GM12878 (cell line): Measurements from ENCODE around the gene SPOP. TPM values are rescaled to one million over a fixed set of nuclear protein-coding genes. Genes with fewer than 3 reads are reported as not detected.

ENCODE experiments used
- ATAC-seq: fragments of 200-7000 bp; cut with Tn5 transposase; 3 replicates; pipeline ENCODE4 v1.9.1; 2020; ENCODE audit warnings: mild to moderate bottlenecking, moderate library complexity
- BruUV-seq: library from RNA; stranded (reverse); fragments of 400-500 nt; replicated peaks from 2 replicates; lab custom pipeline; 2021; lab: Mats Ljungman, UMichigan
- CTCF ChIA-PET: fragments of 300-600 bp; sonication (Branson Sonifier 250); formaldehyde crosslinking; extraction: SDS; loops from one replicate; lab custom pipeline; 2021; ENCODE audit warnings: inconsistent platforms; lab: Yijun Ruan, JAX
- POLR2A ChIA-PET: fragments of 350-600 bp; formaldehyde crosslinking; extraction: SDS; loops from one replicate; lab custom pipeline; 2021; ENCODE audit warnings: inconsistent platforms; lab: Charles Lee
- RAD21 ChIA-PET: fragments of 300-600 bp; sonication (Branson Sonifier 250); formaldehyde crosslinking; loops from one replicate; lab custom pipeline; 2023; ENCODE audit warnings: antibody characterized with exemption; ENCODE audit not compliant: unreplicated experiment; lab: Charles Lee
- SMC1A ChIA-PET: fragments of 300-600 bp; sonication (Branson Sonifier 250); formaldehyde crosslinking; loops from one replicate; lab custom pipeline; 2023; ENCODE audit not compliant: unreplicated experiment, uncharacterized antibody; lab: Charles Lee
- DNase-seq: peaks from one replicate; pipeline ENCODE4 v3.0.0-alpha.2; 2011; ENCODE audit warnings: low read depth, low spot score
- FAIRE-seq: peaks from 3 replicates; lab custom pipeline; 2011; peaks lifted over from hg19 to GRCh38; lab: Jason Lieb, UNC
- H2AFZ ChIP-seq: 2 replicates; pipeline ENCODE4 v1.6.0; 2011; ENCODE audit warnings: low read depth, low read length, control low read depth; ENCODE audit not compliant: control insufficient read depth
- H3K27ac ChIP-seq: 2 replicates; pipeline ENCODE4 v1.5.1; 2011; ENCODE audit warnings: control low read depth; ENCODE audit not compliant: control insufficient read depth, insufficient read depth
- H3K27me3 ChIP-seq, 2 experiments: replicated peaks in 1 of 2; 2 replicates each; pipeline versions ENCODE4 v1.6.0 to v1.6.1; 2011; ENCODE audit warnings: low read length in 1 of 2; ENCODE audit not compliant: control insufficient read depth in 2 of 2, insufficient read depth in 2 of 2
- H3K36me3 ChIP-seq, 2 experiments: 2 replicates each; pipeline ENCODE4 v1.5.1; 2011; ENCODE audit warnings: low read length in 1 of 2; ENCODE audit not compliant: control insufficient read depth in 2 of 2, insufficient read depth in 2 of 2
- H3K4me1 ChIP-seq: 2 replicates; pipeline ENCODE4 v1.6.1; 2011; ENCODE audit warnings: mild to moderate bottlenecking, low read length, moderate library complexity, mixed read lengths; ENCODE audit not compliant: control insufficient read depth, insufficient read depth
- H3K4me2 ChIP-seq: 2 replicates; pipeline ENCODE4 v1.6.0; 2011; ENCODE audit warnings: control low read depth; ENCODE audit not compliant: control insufficient read depth, insufficient read depth
- H3K4me3 ChIP-seq: fragments of 200-600 bp; sonication (generic); 2 replicates; pipeline ENCODE4 v1.5.1; 2016
- H3K79me2 ChIP-seq: 2 replicates; pipeline ENCODE4 v1.6.0; 2011; ENCODE audit warnings: low read length; ENCODE audit not compliant: control insufficient read depth, insufficient read depth
- H3K9ac ChIP-seq: 2 replicates; pipeline ENCODE4 v1.8.0; 2011; ENCODE audit warnings: low read length, control low read depth, mixed read lengths; ENCODE audit not compliant: control insufficient read depth, insufficient read depth
- H3K9me3 ChIP-seq: replicated peaks from 3 replicates; pipeline ENCODE4 v1.5.1; 2011; ENCODE audit warnings: mild to moderate bottlenecking, low read length; ENCODE audit not compliant: control insufficient read depth, insufficient read depth
- H4K20me1 ChIP-seq: 2 replicates; pipeline ENCODE4 v1.6.0; 2011; ENCODE audit not compliant: control insufficient read depth, insufficient read depth
- CHD4 ChIP-seq: fragments of 200-600 bp; sonication (generic); IDR thresholded peaks from 2 replicates; pipeline ENCODE4 v1.6.1; 2016; ENCODE audit warnings: mild to moderate bottlenecking
- GABPA ChIP-seq: IDR thresholded peaks from 2 replicates; pipeline ENCODE4 v1.6.1; 2014; ENCODE audit warnings: antibody characterized with exemption, low read depth, mild to moderate bottlenecking, inconsistent platforms
- IKZF1 ChIP-seq: fragments of 450-650 bp; conservative IDR thresholded peaks from 2 replicates; pipeline ENCODE4 v1.6.1; 2017; ENCODE audit warnings: antibody characterized with exemption, mild to moderate bottlenecking
- MEF2B ChIP-seq: fragments of 450-650 bp; IDR thresholded peaks from 2 replicates; pipeline ENCODE4 v1.6.1; 2018; ENCODE audit warnings: mild to moderate bottlenecking, moderate library complexity; ENCODE audit not compliant: partially characterized antibody, poor library complexity, severe bottlenecking
- MYB ChIP-seq: fragments of 150-350 bp; IDR thresholded peaks from 2 replicates; pipeline ENCODE4 v1.6.1; 2014; ENCODE audit warnings: mild to moderate bottlenecking, low read depth, low read length, borderline replicate concordance
- NFIC ChIP-seq: IDR thresholded peaks from 2 replicates; pipeline ENCODE4 v1.6.1; 2012; ENCODE audit warnings: low read depth, mild to moderate bottlenecking, inconsistent platforms, low read length, moderate library complexity
- PAX5 ChIP-seq: IDR thresholded peaks from 2 replicates; pipeline ENCODE4 v1.6.1; 2011; ENCODE audit warnings: low read depth, low read length, borderline replicate concordance
- RCOR1 ChIP-seq: conservative IDR thresholded peaks from 2 replicates; pipeline ENCODE4 v1.6.1; 2012; ENCODE audit warnings: low read depth, low read length, improper control_type of control experiment
- RUNX3 ChIP-seq: IDR thresholded peaks from 2 replicates; pipeline ENCODE4 v1.6.1; 2012; ENCODE audit warnings: low read length, inconsistent platforms
- SKIL ChIP-seq: fragments of 450-650 bp; IDR thresholded peaks from 2 replicates; pipeline ENCODE4 v1.6.1; 2017; ENCODE audit warnings: mild to moderate bottlenecking, low read depth, inconsistent platforms; ENCODE audit not compliant: poor library complexity, severe bottlenecking
- SP1 ChIP-seq: IDR thresholded peaks from one replicate; pipeline ENCODE4 v1.6.1; 2011; ENCODE audit warnings: low read depth, low read length
- TCF3 ChIP-seq: IDR thresholded peaks from 2 replicates; pipeline ENCODE4 v1.6.1; 2012; ENCODE audit warnings: low read depth, mild to moderate bottlenecking, low read length, borderline replicate concordance; ENCODE audit not compliant: insufficient read depth
- ZNF384 ChIP-seq: IDR thresholded peaks from 2 replicates; pipeline ENCODE4 v1.6.1; 2012; ENCODE audit warnings: low read depth, mild to moderate bottlenecking, low read length, improper control_type of control experiment, borderline replicate concordance
- WGBS: methylation state at CpG from one replicate; pipeline ENCODE4 v1.1.6; 2016; ENCODE audit warnings: low lambda C conversion rate; ENCODE audit not compliant: insufficient replicate concordance, insufficient coverage; ENCODE audit errors: missing lambda C conversion rate; 5-methylcytosine and 5-hydroxymethylcytosine counted together
- in situ Hi-C: fragments of 300-500 bp; cut with MboI; formaldehyde crosslinking; loops from 9 replicates; pipeline ENCODE4 v1.14.3; 2018; ENCODE audit warnings: mixed read lengths
- intact Hi-C: fragments of 100-400 bp; cut with micrococcal nuclease; formaldehyde crosslinking; loops from one replicate; pipeline ENCODE4 v1.14.2; 2022; ENCODE audit not compliant: unreplicated experiment
- polyA plus RNA-seq, 11 experiments: library from polyadenylated mRNA; depleted of rRNA in 4 of 11; unstranded in 6 of 11; stranded (reverse) in 5 of 11; fragments of >200 nt; fragmentation: Nextera tagmentation in 4 of 11; fragmentation: Illumina TruSeq in 1 of 11; extraction: Ambion mirVana in 4 of 11; extraction: Trizol in 1 of 11; gene quantifications; 1 replicate in 1 of 11; 2 replicates in 10 of 11; pipeline versions ENCODE4 v1.2.1 to v1.2.3, GENCODE V29; 2011 to 2016; ENCODE audit warnings: inconsistent platforms in 2 of 11, missing spikeins in 2 of 11, low read depth in 1 of 11
- total RNA-seq, 4 experiments: library from RNA; depleted of rRNA in 3 of 4; stranded (reverse); fragments of >200 nt in 3 of 4; fragmentation: Illumina TruSeq in 1 of 4; extraction: Trizol in 1 of 4; gene quantifications; 2 replicates each; pipeline versions ENCODE4 v1.2.1 to v1.2.3, GENCODE V29; 2013 to 2021
- TF ChIP-seq, protein P1 (sequence below): fragments of 450-650 bp; IDR thresholded peaks from 2 replicates; pipeline ENCODE4 v1.6.1; 2017; ENCODE audit warnings: mild to moderate bottlenecking, moderate library complexity

The SPOP gene
- total and polyA plus RNA-seq, 10 of the 15 experiments (the other 5 are each of a cell fraction or from before 2014, with no cell fraction given): 35.1 to 80.4 (median 44.7) TPM

- no TSS peak for BruUV-seq
- no peak for TF ChIP-seq ZNF384
- no peak for TF ChIP-seq CHD4
- TF ChIP-seq SP1: no peak
- TF ChIP-seq PAX5: no peak
- no peak for TF ChIP-seq MYB
- TF ChIP-seq RUNX3: no peak
- TF ChIP-seq, protein P1, sequence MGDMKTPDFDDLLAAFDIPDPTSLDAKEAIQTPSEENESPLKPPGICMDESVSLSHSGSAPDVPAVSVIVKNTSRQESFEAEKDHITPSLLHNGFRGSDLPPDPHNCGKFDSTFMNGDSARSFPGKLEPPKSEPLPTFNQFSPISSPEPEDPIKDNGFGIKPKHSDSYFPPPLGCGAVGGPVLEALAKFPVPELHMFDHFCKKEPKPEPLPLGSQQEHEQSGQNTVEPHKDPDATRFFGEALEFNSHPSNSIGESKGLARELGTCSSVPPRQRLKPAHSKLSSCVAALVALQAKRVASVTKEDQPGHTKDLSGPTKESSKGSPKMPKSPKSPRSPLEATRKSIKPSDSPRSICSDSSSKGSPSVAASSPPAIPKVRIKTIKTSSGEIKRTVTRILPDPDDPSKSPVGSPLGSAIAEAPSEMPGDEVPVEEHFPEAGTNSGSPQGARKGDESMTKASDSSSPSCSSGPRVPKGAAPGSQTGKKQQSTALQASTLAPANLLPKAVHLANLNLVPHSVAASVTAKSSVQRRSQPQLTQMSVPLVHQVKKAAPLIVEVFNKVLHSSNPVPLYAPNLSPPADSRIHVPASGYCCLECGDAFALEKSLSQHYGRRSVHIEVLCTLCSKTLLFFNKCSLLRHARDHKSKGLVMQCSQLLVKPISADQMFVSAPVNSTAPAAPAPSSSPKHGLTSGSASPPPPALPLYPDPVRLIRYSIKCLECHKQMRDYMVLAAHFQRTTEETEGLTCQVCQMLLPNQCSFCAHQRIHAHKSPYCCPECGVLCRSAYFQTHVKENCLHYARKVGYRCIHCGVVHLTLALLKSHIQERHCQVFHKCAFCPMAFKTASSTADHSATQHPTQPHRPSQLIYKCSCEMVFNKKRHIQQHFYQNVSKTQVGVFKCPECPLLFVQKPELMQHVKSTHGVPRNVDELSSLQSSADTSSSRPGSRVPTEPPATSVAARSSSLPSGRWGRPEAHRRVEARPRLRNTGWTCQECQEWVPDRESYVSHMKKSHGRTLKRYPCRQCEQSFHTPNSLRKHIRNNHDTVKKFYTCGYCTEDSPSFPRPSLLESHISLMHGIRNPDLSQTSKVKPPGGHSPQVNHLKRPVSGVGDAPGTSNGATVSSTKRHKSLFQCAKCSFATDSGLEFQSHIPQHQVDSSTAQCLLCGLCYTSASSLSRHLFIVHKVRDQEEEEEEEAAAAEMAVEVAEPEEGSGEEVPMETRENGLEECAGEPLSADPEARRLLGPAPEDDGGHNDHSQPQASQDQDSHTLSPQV: no peak
- no peak for TF ChIP-seq IKZF1
- TF ChIP-seq TCF3: no peak
- no peak for TF ChIP-seq SKIL
- no peak for TF ChIP-seq GABPA
- no peak for TF ChIP-seq NFIC
- no peak for TF ChIP-seq MEF2B
- no peak for TF ChIP-seq RCOR1
- no peaks in the 10 kb centered on the region for H3K9me3 ChIP-seq
- no peak overlapping the region for H3K27ac ChIP-seq
- in situ Hi-C loops (loop anchor here (10.0 kb wide), 1 partner anchor 280 kb away; the partner anchor contains the start of gene TAC4), intact Hi-C loops (loop anchor here (5.0 kb wide), 2 partner anchors 218 to 288 kb away; no protein-coding TSS in a partner anchor)
- H2AFZ ChIP-seq: no peak overlapping the region
- FAIRE-seq (no peak), ATAC-seq (no peak), DNase-seq (no peak)
- ChIA-PET POLR2A (interaction anchor here (0.6 kb wide), 1 partner anchor 71 kb away, joined by 6 read pairs; no protein-coding TSS in a partner anchor), RAD21 (interaction anchor here (0.6 to 1.8 kb wide), 2 partner anchors 8 to 164 kb away, joined by 3 to 15 read pairs; no protein-coding TSS in a partner anchor), SMC1A (interaction anchor here (1.0 kb wide), 1 partner anchor 131 kb away, joined by 3 read pairs; no protein-coding TSS in a partner anchor), CTCF (interaction anchor here (0.5 to 17.8 kb wide), 3 partner anchors 7 to 272 kb away, joined by 3 to 483 read pairs (median 93); no protein-coding TSS in a partner anchor)
- H3K4me1 ChIP-seq: no peaks in the 10 kb centered on the region
- H3K36me3 ChIP-seq: no peaks in the 10 kb centered on the region
- no peak overlapping the region for H3K4me2 ChIP-seq
- no peak overlapping the region for H3K4me3 ChIP-seq
- no peaks in the 10 kb centered on the region; a peak in 1 of 4 replicates for H3K27me3 ChIP-seq
- no peaks in the 10 kb centered on the region for H4K20me1 ChIP-seq
- no peak overlapping the region for H3K9ac ChIP-seq
- H3K79me2 ChIP-seq: no peaks in the 10 kb centered on the region
- 74% methylated on average over 4 of the region's 4 CpGs for WGBS
These were observed 113.3 kb downstream of the SPOP start for GRCh38 chr17:49564638-49565037.
